Liver (tissue), 3 donors: Measurements from ENCODE around the gene ADIRF.

ENCODE experiments used
- ATF3 ChIP-seq: IDR thresholded peaks from 2 replicates; pipeline ENCODE4 v1.6.1; 2016; ENCODE audit warnings: antibody characterized with exemption
- CTCF ChIP-seq: fragments of 150-350 bp; IDR thresholded peaks from 2 replicates; pipeline ENCODE4 v1.5.1; 2017; ENCODE audit warnings: improper control_type of control experiment, low read depth, low read length; ENCODE audit not compliant: missing input control
- GABPA ChIP-seq, 2 donors: IDR thresholded peaks in 1 of 2; conservative IDR thresholded peaks in 1 of 2; 2 replicates each; pipeline ENCODE4 v1.6.1; 2016; ENCODE audit warnings: antibody characterized with exemption in 2 of 2, mild to moderate bottlenecking in 1 of 2, moderate library complexity in 1 of 2
- SP1 ChIP-seq: IDR thresholded peaks from 2 replicates; pipeline ENCODE4 v1.6.1; 2018; ENCODE audit warnings: antibody characterized with exemption, mild to moderate bottlenecking
- YY1 ChIP-seq: IDR thresholded peaks from 2 replicates; pipeline ENCODE4 v1.6.1; 2016; ENCODE audit warnings: antibody characterized with exemption, mild to moderate bottlenecking
- donor health status: healthy.
- donor health status: healthy.

GRCh38 chr10:86952106-86952505, 16.2 kb upstream of the ADIRF start:
- TF ChIP-seq SP1 (no peak), ATF3 (no peak), CTCF (no peak), YY1 (no peak), GABPA (IDR thresholded peaks at IDR 0.05 in 1 of 2, conservative IDR thresholded peaks at IDR 0.05 in 1 of 2) (no peak)
